GM13976 (cell line): ENCODE results near the gene SMAD7.

Experiments
- DNase-seq: peaks from one replicate; pipeline ENCODE4 v3.0.0; 2012; ENCODE audit warnings: low spot score
- CTCF ChIP-seq: IDR thresholded peaks from 2 replicates; pipeline ENCODE4 v1.5.1; 2012; ENCODE audit warnings: borderline replicate concordance, mild to moderate bottlenecking; ENCODE audit not compliant: insufficient read depth; ENCODE audit errors: extremely low read depth, missing control alignments, control extremely low read depth
- in situ Hi-C: fragments of 300-500 bp; cut with MboI; formaldehyde crosslinking; loops from one replicate; pipeline ENCODE4 v1.12.0; 2022; ENCODE audit warnings: low sequenced_read_pairs, mixed read lengths, inconsistent platforms; ENCODE audit not compliant: unreplicated experiment

The SMAD7 gene

GRCh38 chr18:48901145-48902022, 49.4 kb downstream of the SMAD7 start:
- in situ Hi-C loops, result no loop called here
- no peak for DNase-seq

GRCh38 chr18:48900469-48900868, 50.3 kb downstream of the SMAD7 start:
- no peak for DNase-seq
- in situ Hi-C loops, result no loop called here
- no peak for TF ChIP-seq CTCF

More at GRCh38 chr18:48901145-48902022, 49.4 kb downstream of the SMAD7 start:
- no peak for TF ChIP-seq CTCF

- TF ChIP-seq CTCF, result no peak
- no peak for DNase-seq
- in situ Hi-C loops, result loop anchor here (25.0 kb wide), 1 partner anchor 88 kb away; no protein-coding TSS in a partner anchor
Measured at GRCh38 chr18:48899558-48900174, 51.1 kb downstream of the SMAD7 start.

GRCh38 chr18:48898521-48898920, 52.2 kb downstream of the SMAD7 start:
- no peak for DNase-seq
- in situ Hi-C loops, result loop anchor here (25.0 kb wide), 1 partner anchor 89 kb away; no protein-coding TSS in a partner anchor
- TF ChIP-seq CTCF, result no peak

GRCh38 chr18:48897531-48897930, 53.2 kb downstream of the SMAD7 start:
- no peak for TF ChIP-seq CTCF
- DNase-seq, result no peak
- in situ Hi-C loops, result loop anchor here (25.0 kb wide), 1 partner anchor 90 kb away; no protein-coding TSS in a partner anchor

- no peak for TF ChIP-seq CTCF
- in situ Hi-C loops, result loop anchor here (25.0 kb wide), 1 partner anchor 90 kb away; no protein-coding TSS in a partner anchor
- DNase-seq, result peak; percentile 75
Measured at GRCh38 chr18:48896875-48897511, 53.8 kb downstream of the SMAD7 start.
